SK-N-SH treated with all-trans-retinoic acid at 6 μM for 48 hours (cell line): Measurements from ENCODE around the gene RASGRF2.

Source experiments
- ATAC-seq: fragments of 200-7000 bp; cut with Tn5 transposase; 3 replicates; pipeline ENCODE4 v1.9.1; 2020; ENCODE audit warnings: mild to moderate bottlenecking, moderate library complexity
- ARNTL ChIP-seq: fragments of 450-650 bp; formaldehyde crosslinking; IDR thresholded peaks from 2 replicates; pipeline ENCODE4 v1.5.0; 2020; ENCODE audit warnings: low read depth, mild to moderate bottlenecking, moderate library complexity, borderline replicate concordance
- BACH2 ChIP-seq: fragments of 250-450 bp; sonication (Bioruptor Pico); IDR thresholded peaks from 2 replicates; pipeline ENCODE4 v1.9.0; 2021; ENCODE audit warnings: mild to moderate bottlenecking, borderline replicate concordance
- CSDC2 ChIP-seq: fragments of 250-450 bp; sonication (Bioruptor Pico); IDR thresholded peaks from 2 replicates; pipeline ENCODE4 v1.5.0; 2020; ENCODE audit warnings: mild to moderate bottlenecking, moderate library complexity
- CSRNP3 ChIP-seq: fragments of 250-450 bp; sonication (Bioruptor Pico); IDR thresholded peaks from 2 replicates; pipeline ENCODE4 v1.5.1; 2021; ENCODE audit warnings: mild to moderate bottlenecking, moderate library complexity
- ESRRG ChIP-seq: fragments of 250-450 bp; sonication (Bioruptor Pico); IDR thresholded peaks from 2 replicates; pipeline ENCODE4 v1.6.1; 2021; ENCODE audit warnings: mild to moderate bottlenecking
- GLIS3 ChIP-seq: fragments of 250-450 bp; sonication (Bioruptor Pico); IDR thresholded peaks from 2 replicates; pipeline ENCODE4 v1.5.0; 2020; ENCODE audit warnings: mild to moderate bottlenecking, moderate library complexity
- ISL1 ChIP-seq: fragments of 250-450 bp; sonication (Bioruptor Pico); IDR thresholded peaks from 2 replicates; pipeline ENCODE4 v2.1.2; 2022; ENCODE audit warnings: mild to moderate bottlenecking, moderate library complexity
- OSR1 ChIP-seq: fragments of 250-450 bp; sonication (Bioruptor Pico); IDR thresholded peaks from 2 replicates; pipeline ENCODE4 v1.8.0; 2022; ENCODE audit warnings: moderate library complexity, mild to moderate bottlenecking, inconsistent platforms
- PATZ1 ChIP-seq: fragments of 250-450 bp; sonication (Bioruptor Pico); IDR thresholded peaks from 2 replicates; pipeline ENCODE4 v1.8.0; 2020; ENCODE audit warnings: mild to moderate bottlenecking, moderate library complexity, borderline replicate concordance
- POU6F1 ChIP-seq: fragments of 250-450 bp; sonication (Bioruptor Pico); IDR thresholded peaks from 2 replicates; pipeline ENCODE4 v1.8.0; 2021; ENCODE audit warnings: low read depth, mild to moderate bottlenecking, moderate library complexity, borderline replicate concordance
- PPARA ChIP-seq: fragments of 250-450 bp; sonication (Bioruptor Pico); IDR thresholded peaks from 2 replicates; pipeline ENCODE4 v1.5.0; 2020; ENCODE audit warnings: mild to moderate bottlenecking, borderline replicate concordance
- RARB ChIP-seq: fragments of 250-450 bp; sonication (Bioruptor Pico); IDR thresholded peaks from 2 replicates; pipeline ENCODE4 v1.8.0; 2021; ENCODE audit warnings: mild to moderate bottlenecking, moderate library complexity
- TCF4 ChIP-seq: fragments of 250-450 bp; sonication (Bioruptor Pico); IDR thresholded peaks from 2 replicates; pipeline ENCODE4 v1.8.0; 2021; ENCODE audit warnings: mild to moderate bottlenecking, moderate library complexity, borderline replicate concordance
- TOX ChIP-seq: fragments of 250-450 bp; sonication (Bioruptor Pico); IDR thresholded peaks from 2 replicates; pipeline ENCODE4 v1.8.0; 2021; ENCODE audit warnings: mild to moderate bottlenecking, moderate library complexity, borderline replicate concordance
- TSHZ2 ChIP-seq: fragments of 250-450 bp; sonication (Bioruptor Pico); IDR thresholded peaks from 2 replicates; pipeline ENCODE4 v1.5.0; 2020; ENCODE audit warnings: mild to moderate bottlenecking, moderate library complexity
- ZC3H10 ChIP-seq: fragments of 250-450 bp; sonication (Bioruptor Pico); IDR thresholded peaks from 2 replicates; pipeline ENCODE4 v1.5.1; 2021; ENCODE audit warnings: mild to moderate bottlenecking, moderate library complexity
- ZFP3 ChIP-seq: fragments of 250-450 bp; sonication (Bioruptor Pico); IDR thresholded peaks from 2 replicates; pipeline ENCODE4 v1.5.0; 2020; ENCODE audit warnings: mild to moderate bottlenecking, moderate library complexity
- ZNF565 ChIP-seq: fragments of 450-650 bp; formaldehyde crosslinking; conservative IDR thresholded peaks from 2 replicates; pipeline ENCODE4 v1.5.0; 2020; ENCODE audit warnings: low read depth, mild to moderate bottlenecking, moderate library complexity
- ZNF70 ChIP-seq: fragments of 450-650 bp; formaldehyde crosslinking; IDR thresholded peaks from 2 replicates; pipeline ENCODE4 v1.5.0; 2020; ENCODE audit warnings: mild to moderate bottlenecking, moderate library complexity

RASGRF2 gene

GRCh38 chr5:80982093-80982492, 21.9 kb downstream of the RASGRF2 start:
- ATAC-seq = no peak
- no peak for TF ChIP-seq ESRRG (CRISPR knock-in tag)

DNA sequence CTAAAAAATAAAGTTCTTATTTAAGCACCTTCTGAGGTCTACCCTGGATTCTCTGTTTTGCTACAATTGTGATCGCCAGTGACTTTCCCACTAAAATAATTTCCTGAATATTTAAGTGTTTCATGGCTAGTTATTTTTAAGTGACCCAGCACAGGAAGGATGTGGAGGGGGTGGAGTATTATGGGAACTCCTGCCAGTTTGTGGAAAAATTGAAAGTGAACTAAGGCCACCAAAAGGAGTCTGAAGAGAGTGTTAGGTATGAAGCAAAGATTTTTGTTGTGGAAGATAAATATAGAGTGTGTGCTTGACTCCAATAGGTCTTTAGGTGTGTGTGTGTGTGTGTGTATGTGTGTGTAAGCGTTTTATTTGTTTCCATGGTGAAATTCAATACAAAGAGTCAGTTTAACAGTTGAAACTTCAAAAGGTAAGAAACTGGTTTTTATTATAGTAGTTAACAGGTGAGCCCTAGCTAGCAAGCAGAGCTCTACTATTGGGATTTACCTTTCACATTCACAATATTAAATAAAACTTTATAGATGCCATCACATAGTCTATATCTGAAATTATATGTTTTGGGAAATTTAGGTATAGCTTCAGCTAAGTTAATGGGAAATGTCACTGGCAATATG, 25.6 kb downstream of the RASGRF2 start:
- ATAC-seq = no peak
- TF ChIP-seq BACH2 (CRISPR knock-in tag) (no peak), CSDC2 (CRISPR knock-in tag) (no peak), ZC3H10 (no peak), ARNTL (CRISPR knock-in tag) (no peak), CSRNP3 (CRISPR knock-in tag) (no peak), TOX (CRISPR knock-in tag) (no peak), GLIS3 (CRISPR knock-in tag) (no peak), ISL1 (CRISPR knock-in tag) (no peak), TSHZ2 (no peak), ZFP3 (CRISPR knock-in tag) (no peak)

GRCh38 chr5:80986382-80986781, 26.2 kb downstream of the RASGRF2 start:
- no peak for ATAC-seq
- TF ChIP-seq TOX (CRISPR knock-in tag) (no peak), OSR1 (CRISPR knock-in tag) (no peak), TCF4 (CRISPR knock-in tag) (no peak), GLIS3 (CRISPR knock-in tag) (no peak), PATZ1 (no peak), ISL1 (CRISPR knock-in tag) (no peak), CSRNP3 (CRISPR knock-in tag) (no peak), BACH2 (CRISPR knock-in tag) (no peak), ZNF565 (CRISPR knock-in tag) (no peak)

DNA sequence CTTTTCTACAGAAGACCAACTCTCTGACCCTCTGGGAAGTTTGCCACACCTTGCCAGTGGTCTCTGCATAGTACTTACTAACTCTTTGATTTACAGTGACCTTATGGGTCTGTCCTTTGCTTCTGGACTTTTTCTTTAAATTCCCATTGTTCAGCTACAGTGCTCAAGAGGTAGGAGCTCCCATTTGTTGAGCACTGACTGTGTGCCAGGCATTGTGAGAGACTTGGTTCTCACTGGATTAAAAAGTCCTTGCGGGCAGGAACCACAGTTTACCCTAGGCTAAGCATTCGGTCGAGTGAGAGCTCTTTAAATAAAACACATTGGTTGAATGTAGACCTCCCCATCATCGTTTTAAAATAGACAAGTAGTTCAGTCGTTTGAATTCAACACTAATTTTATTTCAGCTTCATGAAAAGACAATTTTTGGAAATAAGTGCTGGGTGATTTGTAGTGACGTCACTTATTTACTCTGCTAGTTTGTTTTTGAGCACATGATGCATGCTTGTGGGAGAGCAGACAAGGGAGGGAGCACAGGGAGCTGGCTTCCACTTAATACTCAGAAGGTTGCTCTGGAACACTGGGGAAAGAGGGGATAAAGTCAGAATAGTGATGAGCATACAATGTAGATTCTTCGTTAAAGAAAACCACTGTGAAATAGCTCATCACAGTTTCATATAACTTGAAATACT, 27.1 kb downstream of the RASGRF2 start:
- no peak for ATAC-seq
- TF ChIP-seq PPARA (CRISPR knock-in tag) (no peak), CSRNP3 (CRISPR knock-in tag) (no peak), POU6F1 (CRISPR knock-in tag) (no peak), BACH2 (CRISPR knock-in tag) (no peak), ZC3H10 (no peak), ARNTL (CRISPR knock-in tag) (no peak), TCF4 (CRISPR knock-in tag) (no peak), RARB (CRISPR knock-in tag) (no peak), PATZ1 (no peak), ZNF70 (CRISPR knock-in tag) (no peak), OSR1 (CRISPR knock-in tag) (no peak), CSDC2 (CRISPR knock-in tag) (no peak)
